Left lung (tissue), 10 donors: ENCODE measurements around the gene TBX4. TPM values are rescaled to one million over a fixed set of nuclear protein-coding genes. Genes with fewer than 3 reads are reported as not detected.

Experiments
- ATAC-seq: fragments of 200-7000 bp; cut with Tn5 transposase; one replicate; pipeline ENCODE4 v1.9.1; 2020; ENCODE audit warnings: moderate library complexity
- DNase-seq, 4 donors: peaks; one replicate each; pipeline ENCODE4 v3.0.0-alpha.2; 2013 to 2020
- H3K27ac ChIP-seq, 2 donors: fragments of 200-600 bp; sonication (generic) in 1 of 2; one replicate each; pipeline versions ENCODE4 v1.5.0 to v1.8.0; 2020 to 2021
- H3K27me3 ChIP-seq, 2 donors: fragments of 200-600 bp; sonication (generic) in 1 of 2; one replicate each; pipeline versions ENCODE4 v1.5.0 to v1.8.0; 2020 to 2021
- H3K36me3 ChIP-seq, 2 donors: fragments of 200-600 bp; sonication (generic) in 1 of 2; one replicate each; pipeline versions ENCODE4 v1.5.0 to v1.8.0; 2020 to 2021
- H3K4me1 ChIP-seq, 2 donors: fragments of 200-600 bp; one replicate each; pipeline ENCODE4 v1.8.0; 2021
- H3K4me3 ChIP-seq, 2 donors: fragments of 200-600 bp; sonication (generic) in 1 of 2; one replicate each; pipeline versions ENCODE4 v1.5.0 to v1.8.0; 2020 to 2021; ENCODE audit warnings: mild to moderate bottlenecking in 1 of 2
- H3K9me3 ChIP-seq, 2 donors: fragments of 200-600 bp; sonication (generic) in 1 of 2; one replicate each; pipeline versions ENCODE4 v1.5.0 to v1.8.0; 2020 to 2021
- CTCF ChIP-seq, 2 donors: fragments of 200-600 bp; sonication (generic) in 1 of 2; IDR thresholded peaks; one replicate each; pipeline versions ENCODE4 v1.5.0 to v1.8.0; 2021; ENCODE audit warnings: antibody characterized with exemption in 2 of 2
- intact Hi-C, 2 donors: fragments of 100-400 bp; cut with DNase I; formaldehyde crosslinking; loops; one replicate each; pipeline versions ENCODE4 v1.11.2 to v1.14.2; 2022
- polyA plus RNA-seq, 6 donors: library from polyadenylated mRNA; unstranded; fragments of 120-200 nt; gene quantifications; one replicate each; pipeline ENCODE4 v1.2.1, GENCODE V29; 2013; ENCODE audit not compliant: insufficient read length in 6 of 6
- total RNA-seq, 2 donors: library from RNA; stranded (reverse); fragmentation: NEBNext Ultra II Directional; extraction: Animal tissue kit (Norgen Biotek cat#: 25700); gene quantifications; one replicate each; pipeline ENCODE4 v1.2.1, GENCODE V29; 2021
- donor health status: DM: no; HTN: yes; CAD: no.
- donor health status: DM: no; HTN: no; CAD: no.

TBX4 gene
- total and polyA plus RNA-seq, 8 donors = 21.2 to 190 (median 162) TPM

GRCh38 chr17:61404663-61404912, 47.6 kb upstream of the TBX4 start:
- intact Hi-C loops = no loop called here
- Histone ChIP-seq H3K36me3 (peaks cover 0 to 27% of the 10 kb centered on the region in 2 donors), H3K9me3 (no peaks in the 10 kb centered on the region), H3K27ac (peak overlapping the region; percentile 77 to 90), H3K4me3 (peak overlapping the region; percentile 51 to 53), H3K4me1 (peaks cover 5 to 54% of the 10 kb centered on the region in 2 donors), H3K27me3 (peaks cover 56 to 100% of the 10 kb centered on the region in 2 donors)
- DNase-seq (no peak), ATAC-seq (no peak)
- no peak for TF ChIP-seq CTCF (IDR thresholded peaks at IDR 0.05)

- H3K4me3 ChIP-seq = peak overlapping the region; percentile 51 to 53
- no peaks in the 10 kb centered on the region for H3K9me3 ChIP-seq
- intact Hi-C loops = no loop called here
- TF ChIP-seq CTCF (IDR thresholded peaks at IDR 0.05) = no peak
- no peak for ATAC-seq
- peaks cover 0 to 27% of the 10 kb centered on the region in 2 donors for H3K36me3 ChIP-seq
- peak in 2 of 4 donors; percentile 25 to 75 for DNase-seq
- H3K27ac ChIP-seq = peak overlapping the region; percentile 77 to 90
- H3K27me3 ChIP-seq = peaks cover 59 to 100% of the 10 kb centered on the region in 2 donors
- H3K4me1 ChIP-seq = peaks cover 6 to 57% of the 10 kb centered on the region in 2 donors
Measured at GRCh38 chr17:61404913-61405685, 47.1 kb upstream of the TBX4 start.

GRCh38 chr17:61405686-61406536, 46.3 kb upstream of the TBX4 start:
- H3K27me3 ChIP-seq = peaks cover 59 to 100% of the 10 kb centered on the region in 2 donors
- ATAC-seq (no peak), DNase-seq (peak in 1 of 4 donors; percentile 30)
- no peaks in the 10 kb centered on the region for H3K9me3 ChIP-seq
- TF ChIP-seq CTCF (IDR thresholded peaks at IDR 0.05) = no peak
- peak overlapping the region; percentile 51 to 53 for H3K4me3 ChIP-seq
- peak overlapping the region; percentile 77 to 90 for H3K27ac ChIP-seq
- peaks cover 0 to 27% of the 10 kb centered on the region in 2 donors for H3K36me3 ChIP-seq
- intact Hi-C loops = no loop called here
- H3K4me1 ChIP-seq = peaks cover 11 to 57% of the 10 kb centered on the region in 2 donors

- no peak for DNase-seq
- H3K4me1 ChIP-seq = peaks cover 11 to 62% of the 10 kb centered on the region in 2 donors
- H3K4me3 ChIP-seq = peak overlapping the region; percentile 5 to 53
- intact Hi-C loops = no loop called here
- H3K27me3 ChIP-seq = peaks cover 53 to 100% of the 10 kb centered on the region in 2 donors
- TF ChIP-seq CTCF (IDR thresholded peaks at IDR 0.05) = no peak
- H3K27ac ChIP-seq = peak overlapping the region; percentile 77 to 90
- no peaks in the 10 kb centered on the region for H3K9me3 ChIP-seq
- peaks cover 0 to 27% of the 10 kb centered on the region in 2 donors for H3K36me3 ChIP-seq
- no peak for ATAC-seq
Measured at GRCh38 chr17:61406537-61406845, 45.7 kb upstream of the TBX4 start.
